Sigmoid colon (tissue), 7 donors: ENCODE results near the gene TP53BP2. TPM values are rescaled to one million over a fixed set of nuclear protein-coding genes. Genes with fewer than 3 reads are reported as not detected.

Source experiments
- DNase-seq: peaks from one replicate; pipeline ENCODE4 v3.0.0-alpha.2; 2019
- H3K27ac ChIP-seq, 4 donors: fragments of 200-600 bp; sonication (generic); one replicate each; pipeline ENCODE4 v1.5.1; 2016 to 2019; ENCODE audit warnings: mild to moderate bottlenecking in 1 of 4
- H3K27me3 ChIP-seq, 3 donors: fragments of 200-600 bp; sonication (generic); one replicate each; pipeline ENCODE4 v1.5.1; 2019; ENCODE audit warnings: mild to moderate bottlenecking in 1 of 3
- H3K36me3 ChIP-seq, 4 donors: fragments of 200-600 bp; sonication (generic); one replicate each; pipeline ENCODE4 v1.5.1; 2016 to 2019
- H3K4me1 ChIP-seq, 4 donors: fragments of 200-600 bp; sonication (generic); one replicate each; pipeline ENCODE4 v1.5.1; 2017 to 2019
- H3K4me3 ChIP-seq, 4 donors: fragments of 200-600 bp; sonication (generic); one replicate each; pipeline ENCODE4 v1.5.1; 2017 to 2019; ENCODE audit warnings: mild to moderate bottlenecking in 2 of 4, moderate library complexity in 1 of 4
- H3K9me3 ChIP-seq, 4 donors: fragments of 200-600 bp in 3 of 4; sonication (generic) in 3 of 4; one replicate each; pipeline versions ENCODE4 v1.5.1 to v1.6.1; 2013 to 2019
- CTCF ChIP-seq, 4 experiments: fragments of 450-650 bp in 3 of 4; fragments of 200-600 bp in 1 of 4; IDR thresholded peaks; one replicate each; pipeline ENCODE4 v1.5.1; 2016 to 2019; ENCODE audit warnings: antibody characterized with exemption in 4 of 4, mild to moderate bottlenecking in 3 of 4, moderate library complexity in 2 of 4
- EP300 ChIP-seq, 4 donors: sonication (generic); formaldehyde crosslinking; IDR thresholded peaks; one replicate each; pipeline ENCODE4 v1.6.1; 2017; ENCODE audit warnings: antibody characterized with exemption in 4 of 4
- POLR2A ChIP-seq, 2 donors: fragments of 450-650 bp; IDR thresholded peaks; one replicate each; pipeline ENCODE4 v1.6.1; 2016; ENCODE audit warnings: antibody characterized with exemption in 2 of 2, mild to moderate bottlenecking in 2 of 2, moderate library complexity in 2 of 2
- POLR2AphosphoS5 ChIP-seq, 4 donors: sonication (generic); formaldehyde crosslinking; IDR thresholded peaks; one replicate each; pipeline ENCODE4 v1.6.1; 2017; ENCODE audit warnings: antibody characterized with exemption in 4 of 4
- WGBS, 2 donors: extraction: QIAGEN DNeasy Blood & Tissue Kit; methylation state at CpG; one replicate each; pipeline ENCODE4 v1.1.7; 2013; 5-methylcytosine and 5-hydroxymethylcytosine counted together
- intact Hi-C: fragments of 100-400 bp; cut with DNase I; formaldehyde crosslinking; loops from one replicate; pipeline ENCODE4 v1.15.1; 2023
- polyA plus RNA-seq, 3 donors: library from polyadenylated mRNA; stranded (reverse); fragments of 200-250 nt; gene quantifications; one replicate each; pipeline ENCODE4 v1.2.3, GENCODE V29; 2013
- total RNA-seq, 4 donors: library from RNA; depleted of rRNA; stranded (reverse); fragments of >200 nt; gene quantifications; one replicate each; pipeline ENCODE4 v1.1.0, GENCODE V29; 2016
- donor health status: healthy with polysubstance abuse.
- donor health status: Bipolar disorder and iron deficiency.
- donor health status: healthy.

Gene TP53BP2
- total and polyA plus RNA-seq, 7 donors = 10.2 to 28.5 (median 24.6) TPM

GRCh38 chr1:223775711-223776074 lies 70.1 kb downstream of the TP53BP2 start:
- intact Hi-C loops = no loop called here
- Histone ChIP-seq H3K36me3 (peaks cover 0 to 89% (median 29%) of the 10 kb centered on the region in 4 donors), H3K4me1 (peaks cover 0 to 22% (median 19%) of the 10 kb centered on the region in 4 donors)

GRCh38 chr1:223775054-223775453 lies 70.7 kb downstream of the TP53BP2 start:
- WGBS, 2 donors = 71 to 73% methylated on average over 4 of the region's 4 CpGs
- intact Hi-C loops = no loop called here
- H3K36me3 ChIP-seq = peaks cover 3 to 89% (median 33%) of the 10 kb centered on the region in 4 donors
- TF ChIP-seq POLR2AphosphoS5 (IDR thresholded peaks at IDR 0.05) (no peak), POLR2A (IDR thresholded peaks at IDR 0.05) (no peak)
- DNase-seq = peak; percentile 40
- no peaks in the 10 kb centered on the region for H3K27me3 ChIP-seq
- peaks cover 0 to 23% (median 19%) of the 10 kb centered on the region in 4 donors for H3K4me1 ChIP-seq
- H3K9me3 ChIP-seq = no peaks in the 10 kb centered on the region
- no peak overlapping the region for H3K4me3 ChIP-seq
- peak overlapping the region in 1 of 4 donors; percentile 61 for H3K27ac ChIP-seq

More at GRCh38 chr1:223775711-223776074, 70.1 kb downstream of the TP53BP2 start:
- Histone ChIP-seq H3K4me3 (no peak overlapping the region), H3K9me3 (no peaks in the 10 kb centered on the region), H3K27me3 (no peaks in the 10 kb centered on the region), H3K27ac (peak overlapping the region in 1 of 4 donors; percentile 61)
- no peak for TF ChIP-seq CTCF (IDR thresholded peaks at IDR 0.05)
- TF ChIP-seq POLR2AphosphoS5 (IDR thresholded peaks at IDR 0.05) = no peak
- TF ChIP-seq POLR2A (IDR thresholded peaks at IDR 0.05) = no peak
- no peak for TF ChIP-seq EP300 (IDR thresholded peaks at IDR 0.05)
- no peak for DNase-seq
- WGBS, 2 donors = 22 to 59% methylated on average over 1 of the region's 1 CpG

GRCh38 chr1:223774134-223774814 lies 71.5 kb downstream of the TP53BP2 start:
- DNase-seq = peak; percentile 56
- Histone ChIP-seq H3K36me3 (peaks cover 8 to 89% (median 39%) of the 10 kb centered on the region in 4 donors), H3K4me1 (peaks cover 0 to 23% (median 19%) of the 10 kb centered on the region in 4 donors), H3K9me3 (no peaks in the 10 kb centered on the region), H3K27me3 (no peaks in the 10 kb centered on the region), H3K4me3 (no peak overlapping the region), H3K27ac (peak overlapping the region in 1 of 4 donors; percentile 61)
- 95 to 97% methylated on average over 6 of the region's 6 CpGs for WGBS, 2 donors
- intact Hi-C loops = no loop called here
- TF ChIP-seq CTCF (IDR thresholded peaks at IDR 0.05) (no peak), EP300 (IDR thresholded peaks at IDR 0.05) (no peak), POLR2AphosphoS5 (IDR thresholded peaks at IDR 0.05) (no peak), POLR2A (IDR thresholded peaks at IDR 0.05) (no peak)

- H3K27ac ChIP-seq = peak overlapping the region in 2 of 4 donors; percentile 64 to 70
- H3K9me3 ChIP-seq = no peaks in the 10 kb centered on the region
- no peak overlapping the region for H3K4me3 ChIP-seq
- peaks cover 8 to 79% (median 39%) of the 10 kb centered on the region in 4 donors for H3K36me3 ChIP-seq
- no peaks in the 10 kb centered on the region for H3K27me3 ChIP-seq
- no peak for TF ChIP-seq CTCF (IDR thresholded peaks at IDR 0.05)
- no peak for TF ChIP-seq POLR2A (IDR thresholded peaks at IDR 0.05)
- no peak for TF ChIP-seq POLR2AphosphoS5 (IDR thresholded peaks at IDR 0.05)
- no peak for TF ChIP-seq EP300 (IDR thresholded peaks at IDR 0.05)
- intact Hi-C loops = no loop called here
- 92% methylated on average over 5 of the region's 5 CpGs for WGBS, 2 donors
- peak; percentile 30 for DNase-seq
- peaks cover 0 to 23% (median 19%) of the 10 kb centered on the region in 4 donors for H3K4me1 ChIP-seq
Observed at GRCh38 chr1:223772771-223773160, 73.0 kb downstream of the TP53BP2 start.

GRCh38 chr1:223771814-223772770 lies 73.7 kb downstream of the TP53BP2 start:
- H3K4me1 ChIP-seq = peaks cover 0 to 23% (median 19%) of the 10 kb centered on the region in 4 donors
- no peak for TF ChIP-seq EP300 (IDR thresholded peaks at IDR 0.05)
- no peaks in the 10 kb centered on the region for H3K27me3 ChIP-seq
- peaks cover 8 to 72% (median 37%) of the 10 kb centered on the region in 4 donors for H3K36me3 ChIP-seq
- H3K27ac ChIP-seq = peak overlapping the region; percentile 60 to 70 (median 66)
- DNase-seq = peak; percentile 25
- WGBS, 2 donors = 25 to 51% methylated on average over 16 of the region's 16 CpGs
- intact Hi-C loops = no loop called here
- H3K4me3 ChIP-seq = no peak overlapping the region
- no peaks in the 10 kb centered on the region for H3K9me3 ChIP-seq
